ENCODE results near the gene GALC.

GALC gene

GRCh38 chr14:87990682-87991081 lies 2.3 kb downstream of the GALC start:
- Histone ChIP-seq H3K4me1 (ENCODE audit: low read length) (peaks cover 25% of the 10 kb centered on the region), H3K79me2 (ENCODE audit: low read length) (no peaks in the 10 kb centered on the region), H3K27me3 (ENCODE audit: low read depth, low read length) (no peaks in the 10 kb centered on the region), H3K27ac (ENCODE audit: low read length) (no peak overlapping the region), H3K9me3 (ENCODE audit: insufficient read depth, low read length) (no peaks in the 10 kb centered on the region), H4K20me1 (ENCODE audit: insufficient read depth, low read length) (no peaks in the 10 kb centered on the region), H3K4me2 (ENCODE audit: low read length) (no peak overlapping the region), H2AFZ (ENCODE audit: low read depth, low read length) (no peak overlapping the region), H3K4me3 (ENCODE audit: low read length) (no peak overlapping the region), H3K36me3 (replicated peaks; ENCODE audit: low read depth, low read length) (peaks cover 2% of the 10 kb centered on the region), H3K9ac (ENCODE audit: low read length) (no peak overlapping the region)
- TF ChIP-seq EZH2phosphoT487 (IDR thresholded peaks at IDR 0.05; ENCODE audit: low read depth): no peak
- TF ChIP-seq CTCF (IDR thresholded peaks at IDR 0.05; ENCODE audit: low read depth, low read length): no peak

- Histone ChIP-seq H3K9me3 (ENCODE audit: insufficient read depth, low read length) (no peaks in the 10 kb centered on the region), H3K27me3 (ENCODE audit: low read depth, low read length) (no peaks in the 10 kb centered on the region), H3K79me2 (ENCODE audit: low read length) (no peaks in the 10 kb centered on the region), H2AFZ (ENCODE audit: low read depth, low read length) (no peak overlapping the region), H3K4me3 (ENCODE audit: low read length) (no peak overlapping the region), H3K27ac (ENCODE audit: low read length) (no peak overlapping the region), H3K4me2 (ENCODE audit: low read length) (no peak overlapping the region), H4K20me1 (ENCODE audit: insufficient read depth, low read length) (no peaks in the 10 kb centered on the region), H3K9ac (ENCODE audit: low read length) (no peak overlapping the region), H3K36me3 (replicated peaks; ENCODE audit: low read depth, low read length) (peaks cover under 1% of the 10 kb centered on the region), H3K4me1 (ENCODE audit: low read length) (peaks cover 19% of the 10 kb centered on the region)
- TF ChIP-seq EZH2phosphoT487 (IDR thresholded peaks at IDR 0.05; ENCODE audit: low read depth) (no peak), CTCF (IDR thresholded peaks at IDR 0.05; ENCODE audit: low read depth, low read length) (no peak)
These were observed 3.1 kb downstream of the GALC start for GRCh38 chr14:87989956-87990299.

GRCh38 chr14:87989221-87989955 lies 3.6 kb downstream of the GALC start:
- Histone ChIP-seq H3K9me3 (ENCODE audit: insufficient read depth, low read length) (no peaks in the 10 kb centered on the region), H3K27ac (ENCODE audit: low read length) (no peak overlapping the region), H3K4me2 (ENCODE audit: low read length) (no peak overlapping the region), H4K20me1 (ENCODE audit: insufficient read depth, low read length) (no peaks in the 10 kb centered on the region), H3K27me3 (ENCODE audit: low read depth, low read length) (no peaks in the 10 kb centered on the region), H2AFZ (ENCODE audit: low read depth, low read length) (no peak overlapping the region), H3K4me1 (ENCODE audit: low read length) (peaks cover 16% of the 10 kb centered on the region), H3K4me3 (ENCODE audit: low read length) (no peak overlapping the region), H3K36me3 (replicated peaks; ENCODE audit: low read depth, low read length) (no peaks in the 10 kb centered on the region), H3K9ac (ENCODE audit: low read length) (no peak overlapping the region), H3K79me2 (ENCODE audit: low read length) (no peaks in the 10 kb centered on the region)
- TF ChIP-seq CTCF (IDR thresholded peaks at IDR 0.05; ENCODE audit: low read depth, low read length) (no peak), EZH2phosphoT487 (IDR thresholded peaks at IDR 0.05; ENCODE audit: low read depth) (no peak)

- Histone ChIP-seq H3K4me1 (ENCODE audit: low read length) (peaks cover 6% of the 10 kb centered on the region; the same call in 1 of the 2 replicates), H4K20me1 (ENCODE audit: insufficient read depth, low read length) (no peaks in the 10 kb centered on the region), H2AFZ (ENCODE audit: low read depth, low read length) (no peak overlapping the region), H3K9me3 (ENCODE audit: insufficient read depth, low read length) (no peaks in the 10 kb centered on the region), H3K36me3 (replicated peaks; ENCODE audit: low read depth, low read length) (no peaks in the 10 kb centered on the region), H3K27me3 (ENCODE audit: low read depth, low read length) (no peaks in the 10 kb centered on the region), H3K27ac (ENCODE audit: low read length) (no peak overlapping the region), H3K4me3 (ENCODE audit: low read length) (no peak overlapping the region), H3K79me2 (ENCODE audit: low read length) (no peaks in the 10 kb centered on the region), H3K4me2 (ENCODE audit: low read length) (no peak overlapping the region), H3K9ac (ENCODE audit: low read length) (no peak overlapping the region)
- TF ChIP-seq CTCF (IDR thresholded peaks at IDR 0.05; ENCODE audit: low read depth, low read length): no peak
- TF ChIP-seq EZH2phosphoT487 (IDR thresholded peaks at IDR 0.05; ENCODE audit: low read depth): no peak
These were observed 13.3 kb downstream of the GALC start for GRCh38 chr14:87979689-87980088.

All from OCI-LY3 (cell line).